ENCODE measurements around the gene ERCC6L2. TPM values are rescaled to one million over a fixed set of nuclear protein-coding genes. Genes with fewer than 3 reads are reported as not detected.

Gene ERCC6L2
- total and polyA plus RNA-seq, 2 of the 8 experiments (the other 6 are each of a cell fraction or from before 2014, with no cell fraction given) = 9.8 to 50.0 TPM

GRCh38 chr9:95920017-95920416 lies 44.5 kb downstream of the ERCC6L2 start (continued):
- no peak for TF ChIP-seq CTBP2 (IDR thresholded peaks at IDR 0.05; ENCODE audit: borderline replicate concordance, insufficient read depth, insufficient read length, low read length)
